K562 (cell line): ENCODE measurements around the gene BBOX1. TPM values are rescaled to one million over a fixed set of nuclear protein-coding genes. Genes with fewer than 3 reads are reported as not detected.

Experiments
- ATAC-seq: fragments of 200-7000 bp; cut with Tn5 transposase; 3 replicates; pipeline ENCODE4 v1.9.1; 2020; ENCODE audit warnings: moderate library complexity
- BruUV-seq: library from RNA; stranded (reverse); fragments of 400-500 nt; replicated peaks from 2 replicates; lab custom pipeline; 2021; lab: Mats Ljungman, UMichigan
- CTCF ChIA-PET: fragments of 300-600 bp; formaldehyde crosslinking; extraction: SDS; loops from one replicate; lab custom pipeline; 2021; ENCODE audit warnings: low intra/inter-chr PET ratio; lab: Yijun Ruan, JAX
- POLR2A ChIA-PET: fragments of 300-600, 350-650 bp; sonication (Branson Sonifier 250); formaldehyde crosslinking; extraction: SDS; loops from one replicate; lab custom pipeline; 2021; ENCODE audit warnings: antibody characterized with exemption, inconsistent platforms; lab: Yijun Ruan, JAX
- DNase-seq, 4 experiments: peaks; one replicate each; pipeline versions ENCODE4 v3.0.0 to v3.0.0-alpha.2; 2011 to 2018; ENCODE audit warnings: low spot score in 3 of 4, mixed read lengths in 3 of 4; ENCODE audit errors: extremely low read depth in 1 of 4
- FAIRE-seq: peaks from 2 replicates; lab custom pipeline; 2011; peaks lifted over from hg19 to GRCh38; lab: Jason Lieb, UNC
- H2AFZ ChIP-seq: 2 replicates; pipeline ENCODE4 v1.6.0; 2011; ENCODE audit warnings: low read depth, low read length, control low read depth, inconsistent platforms
- H3K27ac ChIP-seq: fragments of 200-600 bp; 3 replicates; pipeline ENCODE4 v1.8.0; 2011; ENCODE audit warnings: low read depth, mild to moderate bottlenecking, control low read depth, inconsistent platforms, low read length, moderate library complexity, mixed read lengths; ENCODE audit errors: extremely low read depth
- H3K27me3 ChIP-seq, 2 experiments: fragments of 300-600 bp in 1 of 2; 2 replicates in 1 of 2; 3 replicates in 1 of 2; pipeline versions ENCODE4 v1.6.0 to v1.8.0; 2011; ENCODE audit warnings: inconsistent platforms in 2 of 2, low read length in 2 of 2, mild to moderate bottlenecking in 1 of 2, mixed read lengths in 1 of 2, moderate library complexity in 1 of 2; ENCODE audit not compliant: control insufficient read depth in 2 of 2, insufficient read depth in 2 of 2
- H3K36me3 ChIP-seq: fragments of 300-600 bp; 3 replicates; pipeline ENCODE4 v1.8.0; 2011; ENCODE audit warnings: mild to moderate bottlenecking, low read length, inconsistent platforms; ENCODE audit not compliant: control insufficient read depth, insufficient read depth
- H3K4me1 ChIP-seq, 2 experiments: fragments of 200-600 bp in 1 of 2; replicated peaks in 1 of 2; 2 replicates in 1 of 2; 3 replicates in 1 of 2; pipeline versions ENCODE4 v1.5.1 to v1.8.0; 2011; ENCODE audit warnings: inconsistent platforms in 2 of 2, low read length in 2 of 2, mild to moderate bottlenecking in 1 of 2, mixed read lengths in 1 of 2, moderate library complexity in 1 of 2; ENCODE audit not compliant: control insufficient read depth in 2 of 2, insufficient read depth in 2 of 2
- H3K4me2 ChIP-seq: 2 replicates; pipeline ENCODE4 v1.6.1; 2011; ENCODE audit warnings: low read length, control low read depth, inconsistent platforms, mixed read lengths; ENCODE audit not compliant: insufficient read depth
- H3K4me3 ChIP-seq: fragments of 200-600 bp; sonication (generic), shearing (Covaris generic); 2 replicates; pipeline ENCODE4 v1.5.1; 2016; ENCODE audit warnings: control low read depth, inconsistent platforms
- H3K79me2 ChIP-seq: fragments of 200-600 bp; 3 replicates; pipeline ENCODE4 v1.8.0; 2011; ENCODE audit warnings: low read length, inconsistent platforms; ENCODE audit not compliant: control insufficient read depth, insufficient read depth
- H3K9ac ChIP-seq, 2 experiments: 2 replicates each; pipeline versions ENCODE4 v1.6.0 to v1.6.1; 2011; ENCODE audit warnings: low read depth in 2 of 2, low read length in 2 of 2, control low read depth in 1 of 2, inconsistent platforms in 1 of 2, mild to moderate bottlenecking in 1 of 2, mixed read lengths in 1 of 2; ENCODE audit not compliant: insufficient read depth in 1 of 2
- H3K9me1 ChIP-seq: one replicate; pipeline ENCODE4 v1.6.0; 2011; ENCODE audit warnings: inconsistent platforms, mild to moderate bottlenecking, low read length, moderate library complexity; ENCODE audit not compliant: control insufficient read depth, insufficient read depth
- H3K9me3 ChIP-seq: replicated peaks from 2 replicates; pipeline ENCODE4 v1.5.1; 2011; ENCODE audit warnings: low read depth, low read length, inconsistent platforms; ENCODE audit not compliant: control insufficient read depth, insufficient read depth
- H4K20me1 ChIP-seq: replicated peaks from 2 replicates; pipeline ENCODE4 v1.6.1; 2011; ENCODE audit warnings: low read length, inconsistent platforms, mixed read lengths; ENCODE audit not compliant: control insufficient read depth, insufficient read depth
- ARNT ChIP-seq, 2 experiments: fragments of 450-650 bp; IDR thresholded peaks; 2 replicates each; pipeline ENCODE4 v1.6.1; 2016; ENCODE audit warnings: mild to moderate bottlenecking in 1 of 2
- BCOR ChIP-seq: fragments of 450-650 bp; IDR thresholded peaks from 2 replicates; pipeline ENCODE4 v1.6.1; 2016
- FOXA3 ChIP-seq, 2 experiments: fragments of 450-650 bp in 1 of 2; sonication (generic) in 1 of 2; formaldehyde crosslinking; IDR thresholded peaks in 1 of 2; conservative IDR thresholded peaks in 1 of 2; 2 replicates each; pipeline versions ENCODE4 v1.4.0 to v1.8.0; 2020 to 2022; ENCODE audit warnings: mild to moderate bottlenecking in 2 of 2, missing genetic modification reagents in 1 of 2
- MCM2 ChIP-seq: fragments of 450-650 bp; IDR thresholded peaks from 2 replicates; pipeline ENCODE4 v1.6.1; 2017; ENCODE audit warnings: low read depth, mild to moderate bottlenecking
- NCOA2 ChIP-seq, 2 experiments: fragments of 450-650 bp; IDR thresholded peaks; 2 replicates each; pipeline ENCODE4 v1.6.1; 2018; ENCODE audit warnings: mild to moderate bottlenecking in 2 of 2, moderate library complexity in 1 of 2; ENCODE audit not compliant: partially characterized antibody in 2 of 2
- PHF21A ChIP-seq: fragments of 450-650 bp; IDR thresholded peaks from 2 replicates; pipeline ENCODE4 v1.6.1; 2017; ENCODE audit warnings: low read depth, borderline replicate concordance
- RB1 ChIP-seq: fragments of 450-650 bp; IDR thresholded peaks from 2 replicates; pipeline ENCODE4 v1.6.1; 2017; ENCODE audit warnings: low read depth, mild to moderate bottlenecking
- SRF ChIP-seq, 2 experiments: fragments of 250-450, 450-650 bp in 1 of 2; sonication (Bioruptor Pico) in 1 of 2; sonication (generic) in 1 of 2; formaldehyde crosslinking; IDR thresholded peaks; 2 replicates each; pipeline versions ENCODE4 v1.5.0 to v1.5.1; 2020 to 2022; ENCODE audit warnings: mild to moderate bottlenecking in 1 of 2, missing genetic modification reagents in 1 of 2
- WGBS: fragments of 100-300 bp; shearing (Covaris generic); methylation state at CpG from one replicate; pipeline ENCODE4 v1.1.6; 2016; ENCODE audit warnings: low coverage, mixed read lengths; ENCODE audit not compliant: insufficient coverage; ENCODE audit errors: missing lambda C conversion rate; 5-methylcytosine and 5-hydroxymethylcytosine counted together
- in situ Hi-C: fragments of 300-500 bp; cut with MboI; formaldehyde crosslinking; loops from 4 replicates; pipeline ENCODE4 v1.15.0; 2018; ENCODE audit warnings: inconsistent platforms, mixed read lengths
- intact Hi-C: fragments of 100-400 bp; cut with micrococcal nuclease; formaldehyde crosslinking; loops from 2 replicates; pipeline ENCODE4 v1.14.2; 2022
- polyA plus RNA-seq, 8 experiments: library from polyadenylated mRNA; depleted of rRNA in 4 of 8; stranded (reverse) in 5 of 8; unstranded in 3 of 8; fragments of >200 nt; fragmentation: Nextera tagmentation in 2 of 8; fragmentation: Illumina TruSeq in 1 of 8; extraction: Ambion mirVana in 2 of 8; extraction: Trizol in 1 of 8; gene quantifications; 2 replicates each; pipeline versions ENCODE4 v1.2.1 to v1.2.3, GENCODE V29; 2011 to 2014; ENCODE audit warnings: inconsistent platforms in 1 of 8, missing spikeins in 1 of 8
- total RNA-seq, 7 experiments: library from RNA; depleted of rRNA in 6 of 7; stranded (reverse); fragments of >200 nt in 6 of 7; fragmentation: Illumina TruSeq in 2 of 7; extraction: Trizol in 2 of 7; gene quantifications; 2 replicates each; pipeline versions ENCODE4 v1.2.1 to v1.2.3, GENCODE V29; 2011 to 2021; ENCODE audit warnings: low replicate concordance in 1 of 7
- TF ChIP-seq, protein P1 (sequence below): fragments of 450-650 bp; IDR thresholded peaks from 2 replicates; pipeline ENCODE4 v1.6.1; 2016; ENCODE audit warnings: missing biosample characterization, missing genetic modification characterization
- TF ChIP-seq, protein P2 (sequence below): fragments of 200-600 bp; sonication (generic); IDR thresholded peaks from one replicate; pipeline ENCODE4 v1.6.1; 2012; ENCODE audit warnings: mild to moderate bottlenecking, low read depth, low read length, inconsistent platforms

The BBOX1 gene
- total and polyA plus RNA-seq, 9 of the 15 experiments (the other 6 are each of a cell fraction or from before 2014, with no cell fraction given): not detected

DNA sequence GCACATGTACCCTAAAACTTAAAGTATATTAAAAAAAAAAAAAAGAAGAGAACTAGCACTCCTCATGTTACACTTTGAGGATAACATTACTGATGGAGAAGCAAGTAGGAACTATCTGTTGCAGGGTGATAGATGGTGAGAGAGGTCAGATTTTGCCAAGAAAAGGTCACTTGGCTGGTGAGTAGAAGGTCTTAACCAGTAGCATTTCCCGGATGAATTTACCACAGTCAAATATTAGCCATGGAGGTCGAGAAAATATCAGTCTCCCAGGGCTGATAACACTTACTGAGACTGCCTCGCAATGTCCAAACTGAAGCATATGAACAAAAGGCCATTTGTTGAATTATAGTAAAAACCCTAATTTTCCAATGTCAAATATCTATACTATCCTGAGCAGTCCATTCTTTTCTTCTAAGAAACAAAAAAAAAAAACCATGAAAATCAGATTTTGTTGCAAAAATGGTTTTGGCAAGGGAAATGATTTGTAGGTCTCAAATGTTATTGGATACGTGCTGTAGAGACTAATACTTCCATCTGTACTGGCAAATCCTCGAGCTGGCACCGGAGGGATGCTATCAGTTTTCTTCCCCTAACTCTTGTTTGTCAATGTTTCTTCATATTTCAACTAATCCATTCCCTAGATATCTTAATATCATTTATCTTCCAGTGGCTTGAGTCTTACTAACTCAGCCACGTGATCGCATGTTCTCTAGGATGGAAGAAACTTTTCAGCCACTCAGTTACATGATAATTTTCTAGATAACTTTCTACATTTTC, 14.5 kb upstream of the BBOX1 start:
- Histone ChIP-seq H3K36me3 (no peaks in the 10 kb centered on the region), H4K20me1 (no peaks in the 10 kb centered on the region), H3K27ac (no peak overlapping the region), H3K4me1 (no peaks in the 10 kb centered on the region), H3K27me3 (no peaks in the 10 kb centered on the region), H3K9me1 (no peaks in the 10 kb centered on the region), H3K4me2 (no peak overlapping the region), H3K4me3 (no peak overlapping the region), H2AFZ (no peak overlapping the region), H3K9ac (no peak overlapping the region), H3K9me3 (no peaks in the 10 kb centered on the region), H3K79me2 (no peaks in the 10 kb centered on the region)
- FAIRE-seq: no peak
- no peak for DNase-seq
- ATAC-seq: no peak
- intact Hi-C loops (no loop called here), in situ Hi-C loops (no loop called here)
- BruUV-seq: no TSS peak
- CTCF ChIA-PET: no interaction called here
- POLR2A ChIA-PET: no interaction called here
- 0% methylated on average over 8 of the region's 8 CpGs for WGBS
- TF ChIP-seq SRF (CRISPR knock-in tag; IDR thresholded peaks at IDR 0.05) (no peak), PHF21A (no peak), FOXA3 (CRISPR knock-in tag; conservative IDR thresholded peaks at IDR 0.05 in 1 of 2, IDR thresholded peaks at IDR 0.05 in 1 of 2) (no peak), RB1 (no peak), BCOR (no peak), MCM2 (no peak), ARNT (IDR thresholded peaks at IDR 0.05) (no peak), NCOA2 (IDR thresholded peaks at IDR 0.05; ENCODE audit: partially characterized antibody in 2 of 2) (no peak)
- TF ChIP-seq, protein P1, sequence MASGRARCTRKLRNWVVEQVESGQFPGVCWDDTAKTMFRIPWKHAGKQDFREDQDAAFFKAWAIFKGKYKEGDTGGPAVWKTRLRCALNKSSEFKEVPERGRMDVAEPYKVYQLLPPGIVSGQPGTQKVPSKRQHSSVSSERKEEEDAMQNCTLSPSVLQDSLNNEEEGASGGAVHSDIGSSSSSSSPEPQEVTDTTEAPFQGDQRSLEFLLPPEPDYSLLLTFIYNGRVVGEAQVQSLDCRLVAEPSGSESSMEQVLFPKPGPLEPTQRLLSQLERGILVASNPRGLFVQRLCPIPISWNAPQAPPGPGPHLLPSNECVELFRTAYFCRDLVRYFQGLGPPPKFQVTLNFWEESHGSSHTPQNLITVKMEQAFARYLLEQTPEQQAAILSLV (tag): no peak
- TF ChIP-seq, protein P2, sequence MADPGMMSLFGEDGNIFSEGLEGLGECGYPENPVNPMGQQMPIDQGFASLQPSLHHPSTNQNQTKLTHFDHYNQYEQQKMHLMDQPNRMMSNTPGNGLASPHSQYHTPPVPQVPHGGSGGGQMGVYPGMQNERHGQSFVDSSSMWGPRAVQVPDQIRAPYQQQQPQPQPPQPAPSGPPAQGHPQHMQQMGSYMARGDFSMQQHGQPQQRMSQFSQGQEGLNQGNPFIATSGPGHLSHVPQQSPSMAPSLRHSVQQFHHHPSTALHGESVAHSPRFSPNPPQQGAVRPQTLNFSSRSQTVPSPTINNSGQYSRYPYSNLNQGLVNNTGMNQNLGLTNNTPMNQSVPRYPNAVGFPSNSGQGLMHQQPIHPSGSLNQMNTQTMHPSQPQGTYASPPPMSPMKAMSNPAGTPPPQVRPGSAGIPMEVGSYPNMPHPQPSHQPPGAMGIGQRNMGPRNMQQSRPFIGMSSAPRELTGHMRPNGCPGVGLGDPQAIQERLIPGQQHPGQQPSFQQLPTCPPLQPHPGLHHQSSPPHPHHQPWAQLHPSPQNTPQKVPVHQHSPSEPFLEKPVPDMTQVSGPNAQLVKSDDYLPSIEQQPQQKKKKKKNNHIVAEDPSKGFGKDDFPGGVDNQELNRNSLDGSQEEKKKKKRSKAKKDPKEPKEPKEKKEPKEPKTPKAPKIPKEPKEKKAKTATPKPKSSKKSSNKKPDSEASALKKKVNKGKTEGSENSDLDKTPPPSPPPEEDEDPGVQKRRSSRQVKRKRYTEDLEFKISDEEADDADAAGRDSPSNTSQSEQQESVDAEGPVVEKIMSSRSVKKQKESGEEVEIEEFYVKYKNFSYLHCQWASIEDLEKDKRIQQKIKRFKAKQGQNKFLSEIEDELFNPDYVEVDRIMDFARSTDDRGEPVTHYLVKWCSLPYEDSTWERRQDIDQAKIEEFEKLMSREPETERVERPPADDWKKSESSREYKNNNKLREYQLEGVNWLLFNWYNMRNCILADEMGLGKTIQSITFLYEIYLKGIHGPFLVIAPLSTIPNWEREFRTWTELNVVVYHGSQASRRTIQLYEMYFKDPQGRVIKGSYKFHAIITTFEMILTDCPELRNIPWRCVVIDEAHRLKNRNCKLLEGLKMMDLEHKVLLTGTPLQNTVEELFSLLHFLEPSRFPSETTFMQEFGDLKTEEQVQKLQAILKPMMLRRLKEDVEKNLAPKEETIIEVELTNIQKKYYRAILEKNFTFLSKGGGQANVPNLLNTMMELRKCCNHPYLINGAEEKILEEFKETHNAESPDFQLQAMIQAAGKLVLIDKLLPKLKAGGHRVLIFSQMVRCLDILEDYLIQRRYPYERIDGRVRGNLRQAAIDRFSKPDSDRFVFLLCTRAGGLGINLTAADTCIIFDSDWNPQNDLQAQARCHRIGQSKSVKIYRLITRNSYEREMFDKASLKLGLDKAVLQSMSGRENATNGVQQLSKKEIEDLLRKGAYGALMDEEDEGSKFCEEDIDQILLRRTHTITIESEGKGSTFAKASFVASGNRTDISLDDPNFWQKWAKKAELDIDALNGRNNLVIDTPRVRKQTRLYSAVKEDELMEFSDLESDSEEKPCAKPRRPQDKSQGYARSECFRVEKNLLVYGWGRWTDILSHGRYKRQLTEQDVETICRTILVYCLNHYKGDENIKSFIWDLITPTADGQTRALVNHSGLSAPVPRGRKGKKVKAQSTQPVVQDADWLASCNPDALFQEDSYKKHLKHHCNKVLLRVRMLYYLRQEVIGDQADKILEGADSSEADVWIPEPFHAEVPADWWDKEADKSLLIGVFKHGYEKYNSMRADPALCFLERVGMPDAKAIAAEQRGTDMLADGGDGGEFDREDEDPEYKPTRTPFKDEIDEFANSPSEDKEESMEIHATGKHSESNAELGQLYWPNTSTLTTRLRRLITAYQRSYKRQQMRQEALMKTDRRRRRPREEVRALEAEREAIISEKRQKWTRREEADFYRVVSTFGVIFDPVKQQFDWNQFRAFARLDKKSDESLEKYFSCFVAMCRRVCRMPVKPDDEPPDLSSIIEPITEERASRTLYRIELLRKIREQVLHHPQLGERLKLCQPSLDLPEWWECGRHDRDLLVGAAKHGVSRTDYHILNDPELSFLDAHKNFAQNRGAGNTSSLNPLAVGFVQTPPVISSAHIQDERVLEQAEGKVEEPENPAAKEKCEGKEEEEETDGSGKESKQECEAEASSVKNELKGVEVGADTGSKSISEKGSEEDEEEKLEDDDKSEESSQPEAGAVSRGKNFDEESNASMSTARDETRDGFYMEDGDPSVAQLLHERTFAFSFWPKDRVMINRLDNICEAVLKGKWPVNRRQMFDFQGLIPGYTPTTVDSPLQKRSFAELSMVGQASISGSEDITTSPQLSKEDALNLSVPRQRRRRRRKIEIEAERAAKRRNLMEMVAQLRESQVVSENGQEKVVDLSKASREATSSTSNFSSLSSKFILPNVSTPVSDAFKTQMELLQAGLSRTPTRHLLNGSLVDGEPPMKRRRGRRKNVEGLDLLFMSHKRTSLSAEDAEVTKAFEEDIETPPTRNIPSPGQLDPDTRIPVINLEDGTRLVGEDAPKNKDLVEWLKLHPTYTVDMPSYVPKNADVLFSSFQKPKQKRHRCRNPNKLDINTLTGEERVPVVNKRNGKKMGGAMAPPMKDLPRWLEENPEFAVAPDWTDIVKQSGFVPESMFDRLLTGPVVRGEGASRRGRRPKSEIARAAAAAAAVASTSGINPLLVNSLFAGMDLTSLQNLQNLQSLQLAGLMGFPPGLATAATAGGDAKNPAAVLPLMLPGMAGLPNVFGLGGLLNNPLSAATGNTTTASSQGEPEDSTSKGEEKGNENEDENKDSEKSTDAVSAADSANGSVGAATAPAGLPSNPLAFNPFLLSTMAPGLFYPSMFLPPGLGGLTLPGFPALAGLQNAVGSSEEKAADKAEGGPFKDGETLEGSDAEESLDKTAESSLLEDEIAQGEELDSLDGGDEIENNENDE: no peak
